GM21526 (cell line): ENCODE results near the gene DDI2.
"Not testable (repeated sequence)": the region's sequence is repeated elsewhere in the genome, so short reads cannot be mapped to it uniquely, and the experiment has no call there.

ENCODE experiments used
- ATAC-seq: cut with Tn5 transposase; IDR thresholded peaks from one replicate; pipeline ENCODE4 v1.9.1; 2021; ENCODE audit warnings: moderate library complexity; ENCODE audit not compliant: unreplicated experiment, low FRiP score

Gene DDI2

DNA sequence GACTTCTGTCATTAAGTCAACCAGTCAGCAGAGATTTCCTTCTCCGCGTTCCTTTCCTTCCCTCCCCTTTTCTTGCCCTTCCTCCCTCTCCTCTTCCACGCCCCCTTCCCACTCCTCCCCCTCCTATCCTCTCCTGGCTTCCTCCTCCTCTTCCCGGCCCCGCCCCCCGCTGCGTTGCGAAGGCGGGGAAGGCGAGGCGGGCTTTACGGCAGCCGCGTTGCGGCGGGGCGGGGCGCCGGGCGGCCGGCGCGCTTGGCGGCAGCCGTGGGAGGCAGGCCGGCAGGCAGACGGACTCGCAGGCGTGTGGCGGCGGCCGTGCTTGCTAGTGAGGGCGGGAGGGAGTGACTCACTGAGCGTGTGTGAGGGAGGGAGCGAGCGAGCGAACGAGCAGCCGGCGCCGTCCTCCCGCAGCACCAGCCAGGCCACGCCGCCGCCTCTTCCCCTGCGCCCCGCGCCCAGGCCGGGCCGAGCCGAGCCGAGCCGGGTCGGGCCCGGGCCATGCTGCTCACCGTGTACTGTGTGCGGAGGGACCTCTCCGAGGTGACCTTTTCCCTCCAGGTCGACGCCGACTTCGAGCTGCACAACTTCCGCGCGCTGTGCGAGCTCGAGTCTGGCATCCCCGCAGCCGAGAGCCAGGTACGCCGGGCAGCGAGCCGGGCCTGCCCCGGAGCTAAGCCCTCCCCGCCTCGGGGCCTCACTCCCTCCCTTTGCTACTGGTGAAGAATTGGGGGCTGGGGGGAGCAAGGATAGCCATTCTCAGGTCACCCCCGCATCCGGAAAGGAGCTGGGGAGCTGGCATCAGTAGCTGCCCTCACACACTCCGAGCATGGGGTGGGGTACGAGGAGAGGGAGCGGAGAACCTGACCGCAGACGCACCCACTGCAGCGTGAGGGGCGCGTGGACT is at the start of gene DDI2:
Gene DDI2, plus strand, starts transcription at position 286 of the 904 bp plus-strand sequence. Its CDS starts 213 bp downstream, at position 499.
- ATAC-seq = peak; percentile 63

DNA sequence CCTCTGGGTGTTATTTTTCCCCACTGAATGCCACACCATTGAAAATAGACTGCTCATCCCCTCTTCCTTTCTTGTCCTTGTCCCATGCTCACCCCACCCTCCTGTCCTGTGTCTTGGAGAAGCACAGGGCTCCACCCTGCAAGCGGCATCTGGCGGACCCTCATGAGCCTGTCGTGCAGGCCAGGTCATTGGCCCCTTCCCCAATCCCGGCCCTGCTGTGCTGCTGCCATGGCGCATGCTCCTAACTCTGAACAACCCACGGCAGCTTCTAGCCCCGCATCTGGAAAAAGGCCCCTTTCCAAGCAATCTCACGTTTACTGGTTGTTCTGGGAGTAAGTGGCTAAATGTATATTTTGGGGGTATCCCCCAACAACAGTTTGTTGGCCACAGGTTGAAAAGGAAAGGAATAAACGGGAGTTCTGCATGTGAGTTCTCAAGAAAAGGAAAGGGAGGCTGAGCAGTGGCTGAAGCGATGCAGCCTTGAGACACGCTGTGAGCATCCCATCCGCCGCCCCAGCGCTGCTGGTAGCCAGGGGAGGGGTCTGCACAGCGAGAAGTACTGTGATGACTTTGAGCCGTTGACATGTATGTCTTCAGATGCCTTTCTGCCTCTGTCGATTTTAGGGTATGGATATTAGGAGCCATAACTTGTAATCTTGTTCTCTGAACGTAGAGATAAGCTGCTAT is 48.7 kb upstream of the DDI2 start:
- ATAC-seq = no peak

DNA sequence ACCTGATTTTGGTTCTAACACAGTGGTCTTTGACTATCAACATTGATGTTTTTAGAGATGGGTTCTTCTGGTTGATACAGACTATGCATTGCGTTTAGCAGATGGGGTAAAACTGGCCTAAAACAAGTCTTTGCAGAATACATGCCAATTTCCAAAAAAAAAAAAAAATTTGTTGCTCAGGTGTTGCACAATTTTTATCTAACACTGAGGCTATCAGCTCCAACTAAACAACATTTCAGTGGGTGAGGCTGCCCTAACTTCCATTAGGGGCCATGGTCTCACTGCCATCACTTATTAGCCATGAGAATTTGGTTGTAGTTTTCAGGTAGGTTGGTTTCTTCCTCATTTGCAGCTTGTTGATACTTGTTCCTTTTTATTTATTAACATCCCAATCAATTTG is 46.4 kb upstream of the DDI2 start:
- no peak for ATAC-seq

DNA sequence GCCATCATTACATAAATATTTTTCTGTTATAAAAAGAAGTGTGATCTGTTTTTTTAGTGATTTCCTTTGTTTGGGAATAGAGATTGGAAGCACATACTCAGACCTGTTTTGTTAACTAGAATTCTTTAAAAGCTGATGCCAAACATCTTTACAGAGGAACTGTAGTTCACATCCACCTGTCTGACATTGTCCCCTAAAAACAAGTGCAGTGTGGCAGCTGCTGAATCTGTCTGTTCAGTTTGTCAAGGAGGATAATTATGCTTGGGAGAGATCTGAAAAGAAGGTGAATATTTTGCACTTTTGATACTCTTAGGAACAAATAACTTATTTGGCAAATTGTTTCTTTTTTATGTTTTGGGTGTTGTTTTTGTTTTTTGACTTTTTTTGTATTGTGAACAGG is 46.0 kb upstream of the DDI2 start:
- no peak for ATAC-seq

DNA sequence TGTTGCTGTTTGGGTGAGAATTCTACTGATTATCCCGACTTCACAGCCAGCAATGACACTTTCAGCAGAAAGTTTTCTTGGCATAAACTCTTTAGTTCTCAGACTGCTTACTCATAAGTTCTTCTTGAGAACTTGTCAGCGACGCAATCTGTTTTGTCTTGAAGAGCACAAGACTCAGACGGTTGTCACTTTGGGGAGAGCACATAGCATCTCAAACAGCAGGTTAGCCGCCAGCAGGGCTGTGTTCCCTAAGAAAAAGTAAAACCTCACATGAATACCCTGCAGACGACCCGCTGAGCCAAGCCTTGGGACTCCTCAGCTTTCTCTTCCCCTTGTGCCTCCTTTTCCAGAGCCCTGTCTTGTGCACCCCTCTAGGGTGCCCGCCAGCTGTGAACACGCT is 43.8 kb upstream of the DDI2 start:
- no peak for ATAC-seq

DNA sequence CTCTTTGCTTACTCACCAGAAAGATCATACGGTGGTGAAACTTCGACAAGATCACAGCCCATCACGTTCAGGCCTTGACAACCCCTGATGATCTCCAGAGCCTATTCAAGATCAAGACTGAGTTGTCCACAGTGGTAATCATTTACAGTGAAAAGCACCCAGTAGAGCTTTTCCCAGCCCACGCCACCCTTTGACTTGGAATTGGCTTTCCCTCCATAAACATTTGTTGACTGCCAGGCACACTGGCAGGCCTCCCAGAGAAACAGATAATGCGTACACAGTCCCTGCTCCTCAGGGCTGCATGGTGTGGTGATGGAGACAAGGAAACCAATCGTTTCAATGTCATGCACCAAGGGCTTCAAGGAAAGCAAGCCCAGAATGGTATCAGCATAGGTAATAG is 42.5 kb upstream of the DDI2 start:
- no peak for ATAC-seq

DNA sequence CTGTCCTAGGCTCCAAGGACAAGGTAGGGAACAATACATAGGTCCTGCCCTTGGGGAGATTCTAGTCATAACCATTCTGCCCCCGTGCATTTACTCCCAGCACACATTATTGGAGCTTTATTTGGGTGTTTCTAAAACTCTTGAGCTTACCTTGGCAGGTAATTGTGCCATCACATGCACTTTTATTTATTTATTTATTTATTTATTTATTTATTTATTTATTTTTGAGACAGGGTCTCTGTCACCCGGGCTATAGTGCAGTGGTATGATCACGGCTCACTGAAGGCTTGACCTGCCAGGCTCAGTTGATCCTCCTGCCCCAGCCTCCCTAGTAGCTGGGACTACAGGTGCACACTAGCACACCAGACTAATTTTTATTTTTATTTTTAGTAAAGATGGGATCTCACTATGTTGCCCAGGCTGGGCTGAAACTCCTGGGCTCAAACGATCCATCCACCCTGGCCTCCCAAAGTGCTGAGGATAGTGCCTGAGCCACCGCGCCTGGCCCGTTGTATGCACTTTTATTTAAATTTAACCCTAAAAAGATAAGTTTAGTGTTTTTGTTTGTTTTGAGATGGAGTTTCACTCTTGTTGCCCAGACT is 41.6 kb upstream of the DDI2 start:
- no peak for ATAC-seq

DNA sequence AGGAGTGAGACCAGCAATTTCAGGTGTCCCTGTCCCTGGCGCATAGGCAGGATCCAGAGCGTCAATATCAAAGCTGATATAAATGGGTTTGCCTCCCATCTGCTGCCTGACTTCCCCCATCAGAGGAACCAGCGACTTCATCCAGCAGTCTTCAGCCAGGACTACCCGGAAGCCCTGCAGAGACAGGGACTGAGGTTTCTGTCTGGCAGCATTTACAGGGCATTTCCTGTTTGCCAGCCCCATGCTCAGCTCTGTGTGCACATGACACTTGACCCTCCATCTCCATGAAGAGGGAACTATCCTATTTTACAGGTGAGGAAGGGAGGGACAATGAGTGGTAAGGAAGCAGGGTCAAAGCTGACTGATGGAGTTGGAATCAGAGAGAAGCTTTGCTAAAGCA is 39.6 kb upstream of the DDI2 start:
- ATAC-seq = no peak

DNA sequence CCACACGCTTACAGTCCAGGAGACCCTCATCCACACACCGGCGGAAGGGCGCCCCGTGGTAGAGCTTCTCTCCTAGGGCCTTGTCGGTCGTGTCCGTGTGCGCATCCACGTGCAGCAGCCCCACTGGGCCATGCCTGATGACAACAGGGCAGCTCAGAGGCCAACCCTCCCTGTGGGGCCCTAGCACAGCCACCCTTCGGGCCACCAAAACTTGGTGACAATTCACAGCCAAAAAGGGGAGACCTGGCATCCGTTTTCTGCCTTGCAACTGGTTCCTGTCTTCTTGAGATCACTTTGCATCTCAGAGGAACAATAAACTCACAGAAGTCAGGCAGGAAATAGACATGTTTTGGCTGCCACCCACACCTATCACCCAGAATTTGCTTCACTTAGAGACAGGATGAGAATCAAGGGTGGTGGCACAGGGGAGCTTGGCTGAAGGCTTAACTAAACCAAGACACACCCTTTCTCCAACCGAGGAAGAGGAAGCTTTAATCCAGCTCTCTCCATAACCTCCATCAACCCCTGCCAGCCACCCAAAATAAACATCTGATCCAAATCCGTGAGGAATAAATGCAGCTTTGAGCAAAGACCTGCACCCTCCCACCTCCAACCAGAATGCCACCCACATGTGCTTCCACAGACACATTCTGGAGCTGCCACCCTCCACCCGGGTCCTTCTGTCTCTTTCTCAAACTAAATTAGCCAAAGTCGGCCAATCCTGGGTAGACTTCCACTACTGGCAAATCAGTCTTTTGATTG is 38.2 kb upstream of the DDI2 start:
- ATAC-seq = no peak

DNA sequence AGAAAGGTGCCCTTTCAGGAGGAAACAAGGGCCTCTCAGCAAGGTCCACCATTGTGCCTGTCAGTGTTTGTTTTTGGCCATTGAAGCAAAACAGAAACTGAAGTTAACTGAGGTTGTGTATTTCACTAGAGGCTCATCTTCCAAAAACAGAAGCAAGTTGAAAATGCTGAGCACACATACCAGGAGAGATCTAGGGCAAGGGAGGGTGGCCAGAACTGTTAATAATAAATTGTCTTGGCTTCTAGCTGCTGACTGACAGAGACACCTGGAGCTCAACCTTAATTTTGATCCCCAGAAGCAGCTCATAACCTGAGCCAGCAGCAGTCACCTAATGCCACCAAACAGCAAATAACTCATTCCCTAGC is 37.6 kb upstream of the DDI2 start:
- ATAC-seq = no peak

DNA sequence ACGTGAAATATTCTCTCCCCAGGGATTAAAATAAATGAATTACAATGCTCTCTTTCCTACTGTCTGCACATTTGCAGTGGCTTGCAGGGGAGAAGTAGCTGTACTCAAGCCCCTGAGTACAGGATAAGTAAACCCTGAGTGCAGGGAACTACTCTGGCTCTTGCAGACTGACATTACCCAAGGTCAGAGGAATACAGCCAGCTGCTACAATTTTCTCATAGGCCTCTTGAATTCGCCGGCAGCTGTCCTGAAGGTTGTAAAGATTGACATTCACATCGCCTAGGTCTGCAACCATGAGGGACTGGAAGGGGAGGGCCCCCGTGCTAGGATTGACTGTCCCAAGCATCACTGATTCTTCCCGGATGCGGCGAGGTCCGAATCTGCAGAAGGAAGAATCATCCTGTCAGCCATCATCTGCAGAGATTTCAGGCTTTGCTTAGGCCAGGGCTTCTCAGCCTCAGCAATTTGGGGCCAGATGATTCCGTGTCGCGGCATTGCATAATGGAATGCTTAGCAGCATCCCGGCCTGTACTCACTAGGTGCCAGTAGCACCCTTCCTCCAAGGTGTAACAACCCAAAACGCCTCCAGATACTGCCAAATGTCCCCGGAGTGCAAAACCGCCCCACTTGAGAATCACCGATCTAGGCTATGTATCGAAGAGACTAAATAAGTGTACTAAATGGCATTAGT is 34.1 kb upstream of the DDI2 start:
- ATAC-seq = no peak

DNA sequence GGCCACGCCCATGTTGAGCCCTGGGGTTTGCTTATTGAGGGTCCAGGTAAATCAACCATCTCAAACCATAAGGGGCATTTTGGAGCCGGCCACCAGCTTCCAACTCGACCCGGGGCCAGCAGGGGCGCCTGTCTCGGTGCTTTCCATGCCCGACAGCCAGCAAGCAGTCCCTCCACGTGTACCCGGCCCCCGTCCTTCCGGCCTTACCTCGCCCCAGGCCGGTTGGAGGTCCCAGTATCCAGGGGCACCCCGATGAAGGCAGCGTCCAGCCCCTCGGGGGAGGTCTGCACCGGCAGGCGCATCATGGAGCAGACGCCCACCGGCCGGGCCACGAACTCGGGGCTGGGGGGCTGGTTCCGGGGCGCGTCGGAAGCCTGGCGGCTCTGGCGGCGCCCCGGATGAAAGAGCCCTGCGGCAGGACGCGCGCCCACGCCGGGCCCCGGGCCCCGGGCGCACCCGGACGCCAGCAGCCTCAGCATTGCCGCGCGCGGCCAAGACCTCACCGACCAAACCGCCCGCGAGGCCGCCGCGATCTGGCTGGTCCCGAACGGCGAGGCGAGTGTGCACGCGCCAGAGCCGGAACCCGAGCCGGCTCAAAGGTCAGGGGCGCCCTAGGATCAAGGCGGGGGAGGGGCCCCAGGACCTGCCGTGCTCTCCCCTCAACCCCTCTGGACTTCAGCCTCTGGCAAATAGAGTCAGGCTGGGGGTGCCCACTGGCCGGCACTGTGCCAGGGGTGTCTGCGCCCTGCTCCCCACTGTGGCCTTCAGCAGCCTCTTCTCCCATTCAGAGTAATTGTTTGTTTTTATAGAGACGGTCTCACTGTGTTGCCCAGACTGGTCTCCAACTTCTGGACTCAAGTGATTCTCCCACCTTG is 32.5 kb upstream of the DDI2 start, which contains the start of gene AGMAT:
Gene AGMAT, minus strand, starts transcription at position 563 of the 875 bp plus-strand sequence. Its CDS starts 84 bp downstream, at position 479.
- ATAC-seq = peak; percentile 53

DNA sequence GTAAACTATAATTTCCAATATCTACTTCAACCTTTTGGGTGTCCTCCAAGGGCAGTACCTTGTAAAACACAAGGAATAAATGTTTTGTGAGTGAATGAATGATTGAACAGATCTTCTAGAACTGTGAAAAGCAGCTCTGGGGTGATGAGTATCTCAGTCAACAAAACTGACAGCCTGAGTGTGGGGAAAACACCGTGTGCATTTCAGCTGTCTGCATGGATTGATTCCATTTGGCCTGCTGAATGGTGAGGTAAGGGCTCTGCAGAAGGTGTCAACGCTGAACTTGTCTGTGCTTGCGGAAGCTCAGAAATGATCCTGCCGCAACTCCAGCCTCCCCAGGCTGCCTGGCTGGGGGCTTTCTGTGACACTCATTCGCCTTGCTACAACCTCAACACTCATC is 25.0 kb upstream of the DDI2 start:
- ATAC-seq = no peak

DNA sequence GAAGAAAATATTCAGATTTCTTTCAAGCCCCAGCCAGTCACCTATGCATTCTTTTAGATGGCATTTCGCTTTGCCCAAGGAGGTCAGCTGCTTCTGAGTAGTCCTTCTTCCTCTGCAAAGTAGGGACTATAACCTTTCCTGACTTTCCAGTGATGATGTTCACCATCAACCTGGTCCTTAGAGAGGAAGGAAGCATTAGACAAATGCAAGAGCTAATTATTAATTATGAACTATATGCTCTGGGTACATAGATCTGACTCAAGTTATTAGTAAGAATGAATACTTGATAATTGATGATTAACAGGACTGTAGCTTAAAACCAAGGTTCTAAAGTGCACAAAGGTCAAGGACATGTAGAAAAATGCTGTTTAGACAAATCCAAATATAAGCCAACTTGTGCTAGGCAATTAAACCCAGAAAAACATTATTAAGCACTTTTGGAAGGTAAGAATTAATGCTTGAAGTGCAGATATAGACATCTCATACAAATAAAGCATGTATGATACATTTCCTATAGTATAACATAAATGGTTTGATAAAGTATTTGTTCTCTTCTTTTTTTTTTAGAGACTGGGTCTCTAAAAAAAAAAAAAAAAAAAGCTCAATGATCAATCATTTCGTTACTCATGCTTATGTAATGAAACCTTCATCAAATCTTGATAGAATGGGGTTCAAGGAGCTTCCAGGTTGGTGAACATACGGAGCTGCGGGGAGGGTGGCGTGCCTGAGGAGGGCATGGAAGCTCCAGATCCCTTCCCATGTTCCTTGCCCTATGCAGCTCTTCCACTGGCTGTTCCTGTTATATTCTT is 21.2 kb upstream of the DDI2 start:
- no peak for ATAC-seq

DNA sequence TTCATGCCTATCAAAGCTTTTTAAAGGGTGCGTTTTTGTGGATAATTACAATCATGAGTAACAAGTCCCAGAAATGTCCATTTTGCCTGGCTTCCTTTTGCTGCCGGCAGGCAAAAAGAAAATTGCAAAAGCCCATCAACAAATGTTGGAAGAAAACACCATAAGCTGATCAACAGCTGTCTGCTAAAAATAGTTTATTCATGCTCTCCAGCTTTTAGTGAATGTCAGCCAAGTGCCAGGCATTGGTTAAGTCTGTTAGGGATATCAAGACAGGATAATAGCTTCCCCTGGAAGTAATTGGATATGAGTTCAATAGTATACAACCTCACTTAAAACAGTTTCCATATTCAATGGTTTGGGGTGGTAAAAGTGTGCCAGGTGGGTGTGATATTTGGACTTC is 18.8 kb upstream of the DDI2 start:
- ATAC-seq = no peak

DNA sequence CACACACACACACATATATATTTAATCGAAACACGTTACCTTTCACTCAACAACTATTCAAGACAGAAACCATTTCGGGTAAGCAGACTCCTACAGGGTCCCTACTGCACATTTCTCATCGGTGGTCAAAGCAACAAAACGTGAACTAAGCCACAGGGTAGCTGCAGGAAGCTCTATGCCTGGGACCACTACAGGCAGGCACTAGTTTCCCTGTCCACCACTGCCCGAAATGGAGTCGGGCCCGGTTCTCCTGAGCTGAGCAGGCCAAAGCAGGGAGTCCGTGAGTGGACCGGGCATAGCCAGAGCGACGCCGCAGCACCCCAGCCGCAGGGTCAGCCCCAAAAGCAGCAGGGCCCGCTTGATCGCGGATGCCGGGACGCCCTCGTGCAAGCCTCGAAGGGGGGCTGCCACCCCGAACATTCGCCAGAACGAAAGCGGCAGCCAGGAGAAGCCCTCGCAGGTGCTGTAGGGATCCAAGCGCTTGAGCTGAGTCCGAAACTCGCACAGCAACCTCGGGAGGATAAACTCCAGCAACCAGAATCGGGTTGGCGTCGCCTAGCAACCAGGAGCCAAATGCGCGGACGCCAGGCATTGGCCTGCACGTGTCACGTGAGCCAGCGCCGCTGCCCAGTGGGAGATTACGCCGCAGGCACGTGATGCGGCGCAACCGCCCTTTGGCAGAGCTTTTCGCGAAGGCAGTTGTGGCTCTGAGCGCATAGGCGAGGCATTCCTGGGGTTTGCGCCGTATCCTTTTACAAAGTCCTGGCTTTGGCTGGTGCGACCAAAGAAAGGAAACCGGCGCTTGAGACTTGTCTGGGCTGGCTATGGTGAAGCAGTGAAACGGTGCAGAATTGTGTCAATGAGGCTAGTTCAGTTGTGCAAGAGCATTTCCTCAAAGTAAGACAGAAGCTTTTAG is 13.9 kb upstream of the DDI2 start:
- ATAC-seq = peak; percentile 84

DNA sequence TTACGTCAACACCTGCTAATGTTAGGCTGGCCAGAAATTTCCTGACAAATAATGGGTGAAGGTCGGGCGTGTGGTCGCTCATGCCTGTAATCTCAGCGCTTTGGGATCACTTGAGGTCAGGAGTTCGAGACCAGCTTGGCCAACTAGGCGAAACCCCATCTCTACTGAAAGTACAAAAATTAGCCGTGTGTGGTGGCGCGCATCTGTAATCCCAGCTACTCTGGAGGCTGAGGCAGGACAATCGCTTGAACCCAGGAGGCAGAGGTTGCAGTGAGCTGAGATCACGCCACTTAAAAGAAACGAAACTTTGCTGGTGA is 13.3 kb upstream of the DDI2 start:
- not testable (repeated sequence) for ATAC-seq
